ENCODE measurements around the gene CAPN8.

- TF ChIP-seq CTCF (conservative IDR thresholded peaks at IDR 0.05) (no peak), ZFX (IDR thresholded peaks at IDR 0.05) (no peak)
Observed at GRCh38 chr1:223512057-223512456, 153.4 kb downstream of the CAPN8 start.

Data from C4-2B (cell line).